ENCODE data around the gene CYTH2.

DNA sequence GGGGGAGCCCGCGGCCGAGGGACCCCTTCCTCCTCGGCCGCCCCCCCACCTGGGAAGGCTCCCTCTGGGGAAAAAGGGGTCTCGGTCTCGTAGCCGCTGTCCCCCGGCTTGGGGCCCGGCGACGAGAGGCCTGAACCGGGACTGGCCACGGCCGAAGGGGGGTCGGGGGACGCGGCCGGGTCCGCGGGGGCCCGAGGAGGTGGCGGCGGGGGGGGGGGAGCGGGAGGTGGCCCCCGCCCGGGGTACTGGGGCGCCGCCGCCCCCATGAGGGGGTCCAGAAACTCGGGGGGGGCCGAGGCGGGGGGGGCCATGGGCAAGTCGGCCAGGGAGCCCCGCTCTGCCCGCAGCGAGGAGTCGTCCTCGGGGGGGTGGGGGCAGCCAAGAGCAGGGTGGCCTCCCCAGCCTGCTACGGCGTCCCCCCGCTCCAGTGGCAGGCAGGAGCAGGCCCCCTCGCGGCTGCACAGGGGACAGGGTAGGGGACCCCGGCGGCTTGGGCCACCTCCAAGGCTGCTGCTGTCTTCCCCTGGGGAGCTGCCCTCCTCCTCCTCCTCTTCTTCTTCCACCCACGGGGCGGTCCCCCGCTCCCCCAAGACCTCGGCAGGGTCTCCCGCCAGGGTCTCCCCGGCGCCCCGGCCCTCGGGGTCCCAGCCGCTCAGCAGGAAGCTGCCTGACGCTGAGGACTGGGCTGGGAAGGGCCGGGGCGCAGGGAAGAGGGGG lies 29.6 kb downstream of the CYTH2 start:
- TF ChIP-seq, protein P1, sequence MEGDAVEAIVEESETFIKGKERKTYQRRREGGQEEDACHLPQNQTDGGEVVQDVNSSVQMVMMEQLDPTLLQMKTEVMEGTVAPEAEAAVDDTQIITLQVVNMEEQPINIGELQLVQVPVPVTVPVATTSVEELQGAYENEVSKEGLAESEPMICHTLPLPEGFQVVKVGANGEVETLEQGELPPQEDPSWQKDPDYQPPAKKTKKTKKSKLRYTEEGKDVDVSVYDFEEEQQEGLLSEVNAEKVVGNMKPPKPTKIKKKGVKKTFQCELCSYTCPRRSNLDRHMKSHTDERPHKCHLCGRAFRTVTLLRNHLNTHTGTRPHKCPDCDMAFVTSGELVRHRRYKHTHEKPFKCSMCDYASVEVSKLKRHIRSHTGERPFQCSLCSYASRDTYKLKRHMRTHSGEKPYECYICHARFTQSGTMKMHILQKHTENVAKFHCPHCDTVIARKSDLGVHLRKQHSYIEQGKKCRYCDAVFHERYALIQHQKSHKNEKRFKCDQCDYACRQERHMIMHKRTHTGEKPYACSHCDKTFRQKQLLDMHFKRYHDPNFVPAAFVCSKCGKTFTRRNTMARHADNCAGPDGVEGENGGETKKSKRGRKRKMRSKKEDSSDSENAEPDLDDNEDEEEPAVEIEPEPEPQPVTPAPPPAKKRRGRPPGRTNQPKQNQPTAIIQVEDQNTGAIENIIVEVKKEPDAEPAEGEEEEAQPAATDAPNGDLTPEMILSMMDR (IDR thresholded peaks at IDR 0.05; ENCODE audit: insufficient read depth, low read length, poor library complexity, severe bottlenecking): no peak
- TF ChIP-seq EZH2phosphoT487 (conservative IDR thresholded peaks at IDR 0.05; ENCODE audit: low read length): no peak
